SH-SY5Y (cell line): Measurements from ENCODE around the gene HOXB4.

Experiments
- GATA2 ChIP-seq: IDR thresholded peaks from 2 replicates; pipeline ENCODE4 v1.6.1; 2011; ENCODE audit warnings: mild to moderate bottlenecking, low read depth, low read length
- GATA3 ChIP-seq: IDR thresholded peaks from 2 replicates; pipeline ENCODE4 v1.6.1; 2011; ENCODE audit warnings: low read depth, mild to moderate bottlenecking, low read length, moderate library complexity

DNA sequence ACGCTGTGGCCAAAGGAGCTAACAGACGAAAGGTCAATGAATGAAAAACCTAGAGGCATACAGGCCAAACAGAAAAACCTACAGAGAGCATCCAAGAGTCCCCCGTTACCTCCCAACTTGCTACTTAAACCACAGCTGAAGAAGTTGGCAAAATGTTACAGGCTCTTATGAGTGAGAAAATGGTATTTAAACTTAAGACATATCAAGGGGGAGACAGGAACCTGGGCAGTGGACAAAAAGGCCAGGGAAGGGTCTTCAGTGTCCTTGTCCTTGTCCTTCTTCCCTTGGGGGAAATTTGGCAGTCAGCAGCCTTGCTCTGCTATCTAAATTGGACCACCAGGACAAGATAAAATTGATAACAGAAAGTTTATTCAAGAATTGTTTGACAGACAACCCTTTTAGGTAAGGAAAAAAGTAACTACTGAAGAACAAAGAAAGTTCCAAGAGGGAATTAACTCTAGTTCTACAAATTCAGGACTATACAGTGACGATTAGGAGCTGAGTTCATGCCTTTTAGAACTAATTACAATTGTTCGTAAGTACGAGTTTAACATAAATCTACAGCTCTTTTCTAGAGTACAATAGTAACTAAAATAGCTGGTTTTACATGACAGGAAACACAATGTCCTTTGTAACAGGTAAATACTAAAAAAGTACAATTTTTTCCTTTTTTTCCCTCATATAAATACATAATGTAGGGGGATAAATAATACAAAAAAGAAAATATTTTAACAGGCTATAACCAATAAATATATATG lies 29.4 kb downstream of the HOXB4 start:
- TF ChIP-seq GATA3 (no peak), GATA2 (no peak)
